ENCODE measurements around the gene OR5AN1. TPM values are rescaled to one million over a fixed set of nuclear protein-coding genes. Genes with fewer than 3 reads are reported as not detected.

OR5AN1 gene
- total and polyA plus RNA-seq, 2 donors from 2014 or later, result not detected

- Histone ChIP-seq H3K27ac (ENCODE audit: low read depth in 2 of 2, low read length in 2 of 2) (no peak overlapping the region), H3K9me3 (ENCODE audit: control insufficient read depth in 2 of 3, insufficient read depth in 1 of 3, low read length in 3 of 3) (no peaks in the 10 kb centered on the region), H3K4me3 (ENCODE audit: low read length in 3 of 3) (no peak overlapping the region), H3K4me1 (ENCODE audit: control insufficient read depth in 2 of 3, insufficient read depth in 2 of 3, low read depth in 1 of 3, low read length in 3 of 3) (no peaks in the 10 kb centered on the region), H3K9ac (ENCODE audit: low read length in 3 of 3) (no peak overlapping the region), H3K36me3 (ENCODE audit: control insufficient read depth in 2 of 3, insufficient read depth in 3 of 3, low read length in 3 of 3) (no peaks in the 10 kb centered on the region), H3K27me3 (ENCODE audit: control insufficient read depth, insufficient read depth, low read length) (no peaks in the 10 kb centered on the region)
- DNase-seq, result no peak
- no peak for TF ChIP-seq CTCF (IDR thresholded peaks at IDR 0.05; ENCODE audit: borderline replicate concordance, extremely low read depth, insufficient read depth)
- FAIRE-seq, result no peak
- intact Hi-C loops (cut with DNase I), result no loop called here
Measured at GRCh38 chr11:59380263-59381059, 21.8 kb downstream of the OR5AN1 start.

GRCh38 chr11:59394186-59394585, 35.5 kb downstream of the OR5AN1 start:
- DNase-seq (no peak), FAIRE-seq (no peak)
- no peaks in the 10 kb centered on the region for H3K9me3 ChIP-seq (ENCODE audit: control insufficient read depth in 2 of 3, insufficient read depth in 1 of 3, low read length in 3 of 3)
- H3K4me1 ChIP-seq (ENCODE audit: control insufficient read depth in 2 of 3, insufficient read depth in 2 of 3, low read depth in 1 of 3, low read length in 3 of 3), result no peaks in the 10 kb centered on the region
- H3K4me3 ChIP-seq (ENCODE audit: low read length in 3 of 3), result no peak overlapping the region
- H3K27me3 ChIP-seq (ENCODE audit: control insufficient read depth, insufficient read depth, low read length), result no peaks in the 10 kb centered on the region
- TF ChIP-seq CTCF (IDR thresholded peaks at IDR 0.05; ENCODE audit: borderline replicate concordance, extremely low read depth, insufficient read depth), result no peak
- H3K36me3 ChIP-seq (ENCODE audit: control insufficient read depth in 2 of 3, insufficient read depth in 3 of 3, low read length in 3 of 3), result no peaks in the 10 kb centered on the region
- no peak overlapping the region for H3K9ac ChIP-seq (ENCODE audit: low read length in 3 of 3)
- intact Hi-C loops (cut with DNase I), result no loop called here
- H3K27ac ChIP-seq (ENCODE audit: low read depth in 2 of 2, low read length in 2 of 2), result no peak overlapping the region

- Histone ChIP-seq H3K27me3 (ENCODE audit: control insufficient read depth, insufficient read depth, low read length) (no peaks in the 10 kb centered on the region), H3K9me3 (ENCODE audit: control insufficient read depth in 2 of 3, insufficient read depth in 1 of 3, low read length in 3 of 3) (peaks cover 0 to 2% (median 0%) of the 10 kb centered on the region in 3 donors), H3K4me3 (ENCODE audit: low read length in 3 of 3) (no peak overlapping the region), H3K27ac (ENCODE audit: low read depth in 2 of 2, low read length in 2 of 2) (no peak overlapping the region), H3K9ac (ENCODE audit: low read length in 3 of 3) (no peak overlapping the region), H3K36me3 (ENCODE audit: control insufficient read depth in 2 of 3, insufficient read depth in 3 of 3, low read length in 3 of 3) (no peaks in the 10 kb centered on the region), H3K4me1 (ENCODE audit: control insufficient read depth in 2 of 3, insufficient read depth in 2 of 3, low read depth in 1 of 3, low read length in 3 of 3) (no peaks in the 10 kb centered on the region)
- intact Hi-C loops (cut with DNase I), result no loop called here
- no peak for TF ChIP-seq CTCF (IDR thresholded peaks at IDR 0.05; ENCODE audit: borderline replicate concordance, extremely low read depth, insufficient read depth)
- DNase-seq (no peak), FAIRE-seq (no peak)
Measured at GRCh38 chr11:59400461-59401261, 42.0 kb downstream of the OR5AN1 start.

Measured in kidney (tissue), 14 donors.